GM19099 (cell line): ENCODE measurements around the gene MAP3K7CL.

ENCODE experiments used
- POLR2A ChIP-seq: IDR thresholded peaks from 3 replicates; pipeline ENCODE4 v1.6.1; 2011; ENCODE audit warnings: low read depth; ENCODE audit not compliant: insufficient read length; ENCODE audit errors: extremely low read depth

The MAP3K7CL gene

DNA sequence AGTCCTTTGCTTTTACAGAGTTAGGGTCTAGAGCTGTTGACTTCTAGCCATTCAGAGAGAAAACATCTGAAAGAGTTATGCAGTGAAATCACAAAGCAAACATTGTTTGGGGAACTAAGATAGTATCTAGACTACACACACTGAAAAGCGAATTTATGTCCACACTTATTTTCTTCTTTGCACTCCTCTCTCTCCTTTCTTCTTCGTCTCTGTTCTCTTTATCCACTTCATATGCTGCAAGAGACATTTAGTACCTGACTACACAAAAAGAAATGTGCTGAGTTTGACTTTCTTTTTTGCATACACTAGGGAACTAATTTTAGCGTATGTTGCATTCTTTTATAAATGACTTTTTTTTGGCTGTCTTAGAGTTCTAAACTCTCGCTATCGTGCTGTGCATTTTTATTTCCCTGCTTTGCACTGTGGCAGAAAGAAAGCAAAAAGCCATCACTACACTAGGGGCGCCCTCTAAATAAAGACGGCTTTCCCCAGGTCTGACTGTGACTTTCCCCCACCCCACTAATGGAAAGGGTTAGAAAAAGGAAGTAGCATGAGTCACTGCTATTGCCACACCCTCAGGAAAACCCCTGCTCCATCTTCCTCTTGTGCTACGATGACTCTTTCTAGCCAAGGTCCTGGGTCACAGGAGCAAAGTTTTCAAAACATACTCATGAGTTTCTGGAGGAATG is 65.7 kb downstream of the MAP3K7CL start:
- TF ChIP-seq POLR2A = peak; percentile 23

DNA sequence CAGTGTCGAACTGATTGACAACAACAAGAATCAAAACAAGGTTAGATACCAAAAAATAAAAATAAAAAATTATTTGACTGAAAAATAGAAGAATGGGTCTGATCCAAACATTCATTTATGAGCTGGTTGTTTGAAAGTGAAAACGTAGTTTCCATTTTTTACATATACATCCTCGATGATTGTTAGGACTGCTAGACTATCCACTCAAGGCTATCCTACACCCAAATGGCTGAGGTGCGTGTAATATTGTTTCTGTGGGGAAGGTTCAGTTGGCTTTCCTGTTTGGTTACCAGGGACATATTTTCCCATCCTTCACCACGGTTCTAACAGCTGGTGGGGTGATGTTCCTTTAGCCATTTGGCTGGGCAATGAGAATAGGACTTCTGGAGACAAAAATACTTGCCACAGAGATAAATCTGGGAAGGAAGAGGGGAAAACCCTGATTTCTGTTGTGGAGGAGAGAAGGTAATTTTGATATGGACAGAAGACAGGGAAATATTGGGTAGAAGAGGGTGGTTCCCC is 66.3 kb downstream of the MAP3K7CL start:
- TF ChIP-seq POLR2A = no peak

DNA sequence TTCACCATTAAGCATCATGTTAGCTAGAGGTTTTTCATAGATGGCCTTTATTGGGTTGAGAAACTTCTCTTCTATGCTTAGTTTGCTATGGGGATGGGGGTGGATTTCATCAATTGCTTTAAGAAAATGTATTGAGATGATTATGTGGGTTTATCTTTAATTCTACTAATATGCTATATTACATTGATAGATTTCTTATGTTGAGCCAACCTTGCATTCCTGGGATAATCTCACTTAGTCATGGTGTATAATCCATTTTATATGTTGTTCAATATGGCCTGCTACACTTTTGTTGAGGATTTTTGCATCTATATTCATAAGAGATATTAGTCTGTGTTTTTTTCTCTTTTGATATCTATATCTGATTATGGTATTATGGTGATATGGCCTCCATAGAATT is 70.7 kb downstream of the MAP3K7CL start:
- no peak for TF ChIP-seq POLR2A

DNA sequence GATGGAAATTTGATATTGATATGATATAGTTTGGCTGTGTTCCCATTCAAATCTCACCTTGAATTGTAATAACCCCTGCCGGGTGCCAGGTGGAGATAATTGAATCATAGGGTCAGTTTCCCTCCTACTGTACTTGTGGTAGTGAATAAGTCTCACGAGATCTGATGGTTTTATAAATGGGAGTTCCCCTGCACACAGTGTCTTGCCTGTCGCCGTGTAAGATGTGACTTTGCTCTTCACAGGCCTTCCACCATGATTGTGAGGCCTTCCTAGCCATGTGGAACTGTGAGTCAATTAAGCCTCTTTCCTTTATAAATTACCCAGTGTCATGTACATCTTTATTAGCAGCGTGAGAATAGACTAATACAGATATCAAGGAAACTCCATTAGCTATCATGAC is 74.6 kb downstream of the MAP3K7CL start:
- TF ChIP-seq POLR2A = no peak

DNA sequence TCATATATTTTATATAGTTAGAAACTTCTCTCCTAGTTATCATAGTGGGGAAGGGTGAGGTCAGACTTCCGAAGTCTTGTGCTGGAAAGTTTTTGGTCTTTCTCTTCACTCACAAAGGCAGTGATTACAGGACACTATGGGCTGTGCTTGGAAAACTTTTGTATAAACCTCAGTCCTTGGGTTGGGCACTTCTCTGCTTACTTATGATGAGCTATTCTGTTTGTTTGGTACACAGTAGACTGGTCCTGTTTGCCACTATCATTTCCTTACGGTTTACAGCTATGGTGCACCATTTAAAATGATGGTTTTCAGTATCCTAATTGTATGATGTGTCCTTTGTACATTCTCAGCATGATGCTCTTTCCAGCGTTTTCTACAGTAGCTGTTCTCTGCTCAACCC is 75.5 kb downstream of the MAP3K7CL start:
- no peak for TF ChIP-seq POLR2A

DNA sequence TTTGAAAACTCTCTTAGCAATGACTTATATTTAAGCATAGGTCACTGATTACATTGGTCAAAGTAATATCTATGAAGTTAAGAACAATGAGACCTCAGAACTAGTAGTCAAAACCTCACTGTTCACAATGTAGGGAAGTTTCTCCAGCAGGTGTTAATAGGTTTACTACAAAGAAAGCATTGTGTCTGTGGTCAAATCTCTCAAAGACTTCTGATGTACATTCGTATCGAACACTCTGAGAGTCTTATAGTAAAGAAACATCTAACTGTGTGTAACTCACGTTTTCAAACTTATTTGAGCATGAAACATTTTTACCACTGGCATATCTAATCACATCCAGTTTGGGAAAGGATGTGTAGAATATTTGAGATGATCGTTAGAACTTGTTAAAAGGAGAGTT is 76.0 kb downstream of the MAP3K7CL start:
- TF ChIP-seq POLR2A = no peak

DNA sequence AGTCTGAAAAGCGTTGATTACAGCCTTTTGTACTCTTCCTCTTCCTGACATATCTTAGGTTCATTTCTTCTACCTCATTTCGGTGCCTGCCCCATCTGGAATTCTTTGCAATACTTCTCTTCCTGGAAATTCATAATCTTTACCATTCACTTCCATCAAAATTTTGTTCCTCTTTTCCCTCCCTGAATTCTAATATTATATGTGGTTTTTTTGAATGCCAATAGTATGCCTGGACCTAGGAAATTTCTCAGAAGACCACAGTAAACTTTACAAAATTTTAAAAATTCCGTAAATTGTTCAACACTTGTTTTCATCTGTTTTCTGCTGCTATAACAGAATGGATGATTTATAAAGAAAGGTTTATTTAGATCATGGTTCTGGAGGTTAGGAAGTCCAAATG is 76.8 kb downstream of the MAP3K7CL start:
- TF ChIP-seq POLR2A = no peak

DNA sequence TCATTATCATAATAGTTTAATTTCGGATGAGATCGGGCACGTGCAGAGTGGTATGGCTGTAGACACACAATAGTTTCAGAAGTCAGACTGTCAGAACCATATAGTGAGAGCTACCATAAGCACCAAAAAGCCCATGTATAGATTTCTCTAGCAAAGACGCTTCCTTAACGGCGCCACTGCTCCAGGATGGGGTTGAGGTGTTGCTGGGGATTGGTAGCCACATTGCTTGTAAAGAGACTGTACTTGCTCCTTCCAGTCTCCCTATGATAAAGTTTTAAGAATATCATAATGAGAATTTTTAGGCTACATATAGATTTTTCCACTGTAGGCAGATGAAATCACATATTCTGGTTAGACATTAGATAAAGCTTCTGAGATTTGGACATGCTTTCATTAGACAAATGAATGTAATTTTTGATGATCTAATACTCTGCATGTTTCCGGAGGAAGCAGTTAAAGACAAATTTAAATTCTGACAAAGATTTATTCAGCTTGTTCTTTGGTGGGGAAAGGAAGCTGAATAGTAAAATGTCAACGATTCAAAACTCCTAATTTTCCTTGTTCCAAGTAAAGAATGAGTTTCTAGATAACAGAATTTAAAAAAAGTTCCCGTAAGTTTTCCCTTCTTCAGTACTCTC is 77.7 kb downstream of the MAP3K7CL start:
- TF ChIP-seq POLR2A = no peak

DNA sequence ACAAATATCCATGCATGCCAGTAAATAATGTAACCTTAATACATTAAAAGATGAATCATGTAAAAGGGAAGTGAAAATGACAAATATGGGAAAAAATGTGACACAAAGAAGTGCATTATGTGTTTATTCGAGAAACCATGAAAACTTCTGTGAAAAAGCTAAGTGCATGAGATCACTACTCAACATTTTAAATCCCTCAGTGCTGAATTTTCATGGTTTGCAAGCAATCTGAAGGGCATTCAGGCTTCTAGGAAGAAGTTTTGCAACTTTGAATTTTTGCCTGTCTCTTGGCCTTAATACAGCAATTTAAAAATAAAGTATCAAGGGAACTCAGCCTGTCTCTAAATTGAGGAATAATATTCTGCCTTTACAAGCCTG is 78.2 kb downstream of the MAP3K7CL start:
- TF ChIP-seq POLR2A = no peak

DNA sequence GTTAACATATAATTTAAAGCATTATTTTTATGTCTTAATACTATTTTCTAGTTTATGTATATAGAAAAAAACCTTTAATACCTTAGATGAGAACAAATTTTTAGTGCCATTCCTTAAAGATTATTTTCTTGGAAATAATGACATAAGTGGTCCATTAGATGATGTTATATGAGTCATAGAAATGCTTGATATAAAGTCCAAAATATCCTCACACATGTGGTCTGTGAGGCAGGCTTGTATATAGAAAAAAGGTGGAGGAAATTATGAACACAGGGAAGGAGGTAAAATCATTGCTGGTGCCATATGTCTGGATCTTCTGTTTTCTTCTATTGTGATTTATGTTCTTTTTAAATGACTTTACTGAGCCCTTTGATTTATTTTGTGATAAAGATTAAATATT is 79.3 kb downstream of the MAP3K7CL start:
- TF ChIP-seq POLR2A = no peak

DNA sequence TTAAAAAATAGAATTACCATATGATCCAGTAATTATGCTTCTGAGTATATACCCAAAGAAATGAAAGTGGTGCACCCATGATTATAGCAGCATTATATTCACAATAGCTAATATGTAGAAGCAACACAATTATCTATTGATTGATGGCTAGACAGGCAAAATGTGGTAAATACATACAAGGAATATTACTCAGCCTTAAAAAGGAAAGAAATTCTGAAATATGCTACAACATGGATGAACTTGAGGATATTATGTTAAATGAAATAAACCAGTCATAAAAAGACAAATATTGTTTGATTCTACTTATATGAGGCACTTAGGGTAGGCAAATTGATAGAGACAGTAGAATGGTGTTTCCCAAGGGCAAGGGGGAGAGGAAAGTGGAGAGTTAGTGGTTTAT is 80.8 kb downstream of the MAP3K7CL start:
- TF ChIP-seq POLR2A = no peak

DNA sequence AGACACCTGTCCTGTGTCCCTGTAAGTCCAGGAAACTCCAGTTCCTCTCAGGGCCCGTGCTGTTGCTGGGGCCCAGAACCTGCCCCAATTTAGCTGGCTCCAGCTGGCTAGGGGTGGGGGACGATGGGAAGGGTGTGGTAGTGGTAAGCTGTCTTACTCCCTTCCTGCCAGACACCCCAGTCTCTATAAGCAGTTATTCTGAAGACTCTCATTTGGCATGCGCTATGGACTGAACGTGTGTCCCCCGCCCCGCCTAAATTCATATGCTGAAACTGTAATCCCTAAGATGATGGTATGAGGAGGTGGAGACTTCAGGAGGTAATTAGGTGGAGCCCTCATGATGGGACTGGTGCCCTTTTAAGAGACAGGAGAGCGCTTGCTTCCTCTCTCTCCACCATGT is 82.0 kb downstream of the MAP3K7CL start:
- TF ChIP-seq POLR2A = no peak

DNA sequence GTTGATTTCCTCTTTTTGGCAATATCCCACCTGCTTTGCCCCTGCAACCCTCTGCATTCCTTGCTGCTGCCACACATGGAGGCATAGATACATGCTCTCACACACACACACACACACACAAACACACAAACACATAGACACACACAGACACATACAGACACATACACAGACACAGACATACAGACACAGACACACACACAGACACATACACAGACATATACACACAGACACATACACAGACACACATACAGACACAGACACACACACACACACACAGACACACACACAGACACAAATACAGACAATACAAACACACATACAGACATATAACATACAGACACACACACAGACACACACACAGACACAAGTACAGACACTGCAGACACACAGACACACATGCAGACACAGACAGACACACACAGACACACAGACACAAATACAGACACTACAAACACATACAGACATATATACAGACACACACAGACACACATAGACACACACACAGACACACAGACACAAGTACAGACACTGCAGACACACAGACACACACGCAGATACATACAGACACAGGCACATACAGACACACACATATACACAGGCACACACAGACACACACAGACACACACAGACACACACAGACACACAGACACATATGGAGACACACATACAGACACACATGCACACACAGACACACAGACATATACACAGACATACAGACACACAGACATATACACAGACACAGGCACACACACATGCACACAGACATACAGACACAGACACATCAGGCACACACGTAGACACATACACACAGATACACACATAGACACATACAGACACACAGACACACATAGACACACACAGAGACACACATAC is 83.3 kb downstream of the MAP3K7CL start:
- TF ChIP-seq POLR2A = no peak

DNA sequence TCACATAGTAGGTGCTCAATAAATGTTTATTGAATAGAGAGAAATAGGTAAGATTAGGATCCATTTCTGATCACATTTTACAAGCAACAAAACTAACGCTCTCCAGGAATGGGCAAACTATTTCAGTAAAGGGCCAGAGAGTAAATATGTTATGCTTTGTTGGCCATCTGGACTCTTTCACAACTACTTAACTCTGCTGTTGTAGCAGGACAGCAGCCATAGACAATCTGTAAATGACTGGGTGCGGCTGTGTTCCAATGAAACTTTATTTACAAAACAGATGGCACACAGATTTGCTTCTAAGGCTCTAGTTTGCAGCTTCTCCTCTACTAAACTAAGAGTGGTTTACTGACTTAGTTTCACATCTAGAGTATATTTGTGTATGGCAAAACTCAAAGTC is 85.3 kb downstream of the MAP3K7CL start:
- no peak for TF ChIP-seq POLR2A

DNA sequence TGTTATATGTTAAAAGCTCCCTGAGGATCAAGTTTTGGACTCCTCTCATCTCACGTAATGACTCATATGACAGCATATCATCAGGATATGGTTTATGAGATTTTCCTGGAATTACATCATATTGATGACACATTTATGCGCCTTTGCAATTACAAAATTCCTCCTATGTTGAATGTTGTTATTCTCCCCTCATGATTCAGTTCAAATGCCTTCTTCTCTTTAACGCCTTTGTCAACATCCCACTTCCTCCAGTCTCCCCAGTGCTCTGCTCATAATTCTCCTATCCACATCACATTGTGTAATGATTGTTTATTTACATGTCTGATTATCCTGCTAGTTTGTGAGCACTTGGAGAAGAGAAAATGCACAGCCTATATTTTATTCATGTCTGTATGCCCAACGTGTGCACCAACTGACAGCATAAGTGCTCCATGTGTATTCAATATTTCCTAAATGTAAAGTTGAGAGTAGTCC is 87.4 kb downstream of the MAP3K7CL start:
- no peak for TF ChIP-seq POLR2A
